ENCODE data around the gene DLG2.

GRCh38 chr11:83477772-83478171, 2149.4 kb downstream of the DLG2 start:
- TF ChIP-seq, protein P1, sequence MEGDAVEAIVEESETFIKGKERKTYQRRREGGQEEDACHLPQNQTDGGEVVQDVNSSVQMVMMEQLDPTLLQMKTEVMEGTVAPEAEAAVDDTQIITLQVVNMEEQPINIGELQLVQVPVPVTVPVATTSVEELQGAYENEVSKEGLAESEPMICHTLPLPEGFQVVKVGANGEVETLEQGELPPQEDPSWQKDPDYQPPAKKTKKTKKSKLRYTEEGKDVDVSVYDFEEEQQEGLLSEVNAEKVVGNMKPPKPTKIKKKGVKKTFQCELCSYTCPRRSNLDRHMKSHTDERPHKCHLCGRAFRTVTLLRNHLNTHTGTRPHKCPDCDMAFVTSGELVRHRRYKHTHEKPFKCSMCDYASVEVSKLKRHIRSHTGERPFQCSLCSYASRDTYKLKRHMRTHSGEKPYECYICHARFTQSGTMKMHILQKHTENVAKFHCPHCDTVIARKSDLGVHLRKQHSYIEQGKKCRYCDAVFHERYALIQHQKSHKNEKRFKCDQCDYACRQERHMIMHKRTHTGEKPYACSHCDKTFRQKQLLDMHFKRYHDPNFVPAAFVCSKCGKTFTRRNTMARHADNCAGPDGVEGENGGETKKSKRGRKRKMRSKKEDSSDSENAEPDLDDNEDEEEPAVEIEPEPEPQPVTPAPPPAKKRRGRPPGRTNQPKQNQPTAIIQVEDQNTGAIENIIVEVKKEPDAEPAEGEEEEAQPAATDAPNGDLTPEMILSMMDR (IDR thresholded peaks at IDR 0.05; ENCODE audit: low read depth, low read length) = no peak
- TF ChIP-seq EZH2phosphoT487 (IDR thresholded peaks at IDR 0.05; ENCODE audit: low read depth) = no peak
